Tibial nerve (tissue), 4 donors: ENCODE results near the gene ITSN2. TPM values are rescaled to one million over a fixed set of nuclear protein-coding genes. Genes with fewer than 3 reads are reported as not detected.

Experiments used
- DNase-seq, 2 donors: peaks; one replicate each; pipeline ENCODE4 v3.0.0-alpha.2; 2019; ENCODE audit warnings: low spot score in 2 of 2
- H3K27ac ChIP-seq, 4 donors: fragments of 200-600 bp; sonication (generic) in 3 of 4; one replicate each; pipeline ENCODE4 v1.5.1; 2017 to 2019; ENCODE audit warnings: mild to moderate bottlenecking in 1 of 4
- H3K27me3 ChIP-seq, 2 donors: fragments of 200-600 bp; sonication (generic) in 1 of 2; one replicate each; pipeline versions ENCODE4 v1.5.1 to v1.6.0; 2017 to 2019
- H3K36me3 ChIP-seq, 3 donors: fragments of 200-600 bp; sonication (generic); one replicate each; pipeline ENCODE4 v1.5.1; 2018 to 2019
- H3K4me1 ChIP-seq, 4 donors: fragments of 200-600 bp; sonication (generic) in 3 of 4; one replicate each; pipeline ENCODE4 v1.5.1; 2017 to 2019
- H3K4me3 ChIP-seq, 4 donors: fragments of 200-600 bp; sonication (generic) in 3 of 4; one replicate each; pipeline ENCODE4 v1.5.1; 2017 to 2019; ENCODE audit warnings: mild to moderate bottlenecking in 1 of 4, moderate library complexity in 1 of 4
- H3K9me3 ChIP-seq, 4 donors: fragments of 200-600 bp; sonication (generic) in 3 of 4; one replicate each; pipeline ENCODE4 v1.5.1; 2017 to 2019
- CTCF ChIP-seq, 5 experiments: fragments of 200-600 bp in 3 of 5; fragments of 450-650 bp in 2 of 5; sonication (generic) in 3 of 5; IDR thresholded peaks; one replicate each; pipeline ENCODE4 v1.5.1; 2016 to 2019; ENCODE audit warnings: antibody characterized with exemption in 5 of 5, mild to moderate bottlenecking in 3 of 5, moderate library complexity in 2 of 5
- EP300 ChIP-seq, 2 donors: sonication (generic); formaldehyde crosslinking; IDR thresholded peaks; one replicate each; pipeline ENCODE4 v1.6.1; 2017; ENCODE audit warnings: antibody characterized with exemption in 2 of 2, mild to moderate bottlenecking in 1 of 2
- POLR2A ChIP-seq, 2 donors: fragments of 450-650 bp; IDR thresholded peaks; one replicate each; pipeline ENCODE4 v1.6.1; 2017; ENCODE audit warnings: antibody characterized with exemption in 2 of 2, mild to moderate bottlenecking in 2 of 2, moderate library complexity in 2 of 2
- WGBS, 2 donors: methylation state at CpG; one replicate each; pipeline ENCODE4 v1.1.5; 2018; 5-methylcytosine and 5-hydroxymethylcytosine counted together
- total RNA-seq, 4 donors: library from RNA; depleted of rRNA; stranded (reverse); fragments of >200 nt; gene quantifications; one replicate each; pipeline ENCODE4 v1.1.0, GENCODE V29; 2016

The ITSN2 gene
- total RNA-seq, 4 donors from 2014 or later, result 47.3 to 54.2 (median 48.7) TPM

- no peak for TF ChIP-seq POLR2A (IDR thresholded peaks at IDR 0.05)
- Histone ChIP-seq H3K4me1 (no peaks in the 10 kb centered on the region), H3K9me3 (no peaks in the 10 kb centered on the region), H3K36me3 (peaks cover 3 to 97% (median 35%) of the 10 kb centered on the region in 3 donors), H3K4me3 (no peak overlapping the region), H3K27ac (no peak overlapping the region), H3K27me3 (no peaks in the 10 kb centered on the region)
- 76 to 83% methylated on average over 8 of the region's 8 CpGs for WGBS, 2 donors
- DNase-seq, result no peak
Measured at GRCh38 chr2:24206714-24207113, 153.6 kb downstream of the ITSN2 start.

GRCh38 chr2:24206242-24206641, 154.1 kb downstream of the ITSN2 start:
- H3K27ac ChIP-seq, result no peak overlapping the region
- H3K27me3 ChIP-seq, result no peaks in the 10 kb centered on the region
- no peaks in the 10 kb centered on the region for H3K4me1 ChIP-seq
- no peak overlapping the region for H3K4me3 ChIP-seq
- H3K9me3 ChIP-seq, result no peaks in the 10 kb centered on the region
- peaks cover 3 to 97% (median 32%) of the 10 kb centered on the region in 3 donors for H3K36me3 ChIP-seq
- 90 to 91% methylated on average over 6 of the region's 6 CpGs for WGBS, 2 donors
- TF ChIP-seq POLR2A (IDR thresholded peaks at IDR 0.05), result no peak
- no peak for TF ChIP-seq EP300 (IDR thresholded peaks at IDR 0.05)
- no peak for TF ChIP-seq CTCF (IDR thresholded peaks at IDR 0.05)
- no peak for DNase-seq

- peaks cover 3 to 96% (median 32%) of the 10 kb centered on the region in 3 donors for H3K36me3 ChIP-seq
Measured at GRCh38 chr2:24205131-24205530, 155.2 kb downstream of the ITSN2 start.

GRCh38 chr2:24204505-24204904, 155.8 kb downstream of the ITSN2 start:
- Histone ChIP-seq H3K9me3 (no peaks in the 10 kb centered on the region), H3K4me1 (no peaks in the 10 kb centered on the region), H3K27me3 (no peaks in the 10 kb centered on the region), H3K36me3 (peaks cover 2 to 90% (median 32%) of the 10 kb centered on the region in 3 donors), H3K27ac (no peak overlapping the region), H3K4me3 (no peak overlapping the region)
- WGBS, 2 donors, result 92 to 94% methylated on average over 12 of the region's 12 CpGs
- no peak for DNase-seq
- no peak for TF ChIP-seq POLR2A (IDR thresholded peaks at IDR 0.05)
- no peak for TF ChIP-seq CTCF (IDR thresholded peaks at IDR 0.05)
- TF ChIP-seq EP300 (IDR thresholded peaks at IDR 0.05), result no peak

More at GRCh38 chr2:24205131-24205530, 155.2 kb downstream of the ITSN2 start:
- no peak for DNase-seq
- Histone ChIP-seq H3K27ac (no peak overlapping the region), H3K27me3 (no peaks in the 10 kb centered on the region), H3K4me1 (no peaks in the 10 kb centered on the region), H3K9me3 (no peaks in the 10 kb centered on the region), H3K4me3 (no peak overlapping the region)
- TF ChIP-seq POLR2A (IDR thresholded peaks at IDR 0.05) (no peak), CTCF (IDR thresholded peaks at IDR 0.05) (no peak), EP300 (IDR thresholded peaks at IDR 0.05) (no peak)
- 87 to 94% methylated on average over 4 of the region's 4 CpGs for WGBS, 2 donors

- Histone ChIP-seq H3K27me3 (no peaks in the 10 kb centered on the region), H3K27ac (no peak overlapping the region), H3K36me3 (peaks cover 0 to 83% (median 28%) of the 10 kb centered on the region in 3 donors), H3K4me3 (no peak overlapping the region), H3K9me3 (no peaks in the 10 kb centered on the region), H3K4me1 (no peaks in the 10 kb centered on the region)
- WGBS, 2 donors, result 62 to 65% methylated on average over 5 of the region's 5 CpGs
- DNase-seq, result no peak
- TF ChIP-seq EP300 (IDR thresholded peaks at IDR 0.05), result no peak
- no peak for TF ChIP-seq POLR2A (IDR thresholded peaks at IDR 0.05)
- no peak for TF ChIP-seq CTCF (IDR thresholded peaks at IDR 0.05)
Measured at GRCh38 chr2:24203787-24204150, 156.6 kb downstream of the ITSN2 start.
